ENCODE results near the gene EIF4A3. TPM values are rescaled to one million over a fixed set of nuclear protein-coding genes. Genes with fewer than 3 reads are reported as not detected.

The EIF4A3 gene
- total RNA-seq: 73.5 and 82.5 TPM in 2 replicates

DNA sequence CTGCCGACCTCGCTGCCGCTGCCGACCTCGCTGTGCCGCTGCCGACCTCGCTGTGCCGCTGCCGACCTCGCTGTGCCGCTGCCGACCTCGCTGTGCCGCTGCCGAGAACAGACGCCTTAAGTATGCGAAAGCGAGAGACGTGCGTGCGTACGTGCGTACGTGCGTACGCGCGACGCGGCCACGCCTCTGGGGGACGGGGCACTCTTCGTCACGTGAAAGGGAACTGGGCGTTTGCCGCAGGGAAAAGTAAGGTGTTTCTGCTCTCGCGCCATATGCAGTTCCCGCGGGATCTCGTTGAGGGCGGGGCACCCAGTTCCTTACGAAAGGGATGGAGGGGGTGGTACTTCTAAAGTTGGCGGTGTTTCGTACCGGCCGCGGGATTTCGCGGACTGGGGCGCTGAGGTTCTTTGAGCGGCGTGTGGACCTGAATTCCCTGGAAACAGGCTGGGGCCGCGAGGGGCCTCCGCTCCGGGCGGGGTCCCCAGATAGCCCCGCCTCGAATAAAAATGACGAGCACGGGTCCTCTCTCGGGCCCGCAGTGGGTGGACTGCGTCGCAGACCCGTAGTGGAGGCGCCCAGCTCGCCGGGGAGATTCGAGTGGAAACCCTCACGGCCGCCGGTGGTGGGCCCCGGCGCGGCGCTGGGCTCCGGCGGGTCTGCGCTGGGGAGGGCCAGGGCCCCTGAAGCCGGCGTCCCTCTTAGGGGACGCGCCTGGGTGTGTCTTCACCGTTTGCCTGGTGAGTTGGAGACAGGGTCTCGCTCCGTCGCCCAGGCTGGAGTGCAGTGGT, at the start of gene EIF4A3:
TSS of gene EIF4A3 (minus strand) at position 94 of the 788 bp plus-strand sequence. CDS start 167 bp downstream, outside the sequence.

DNA sequence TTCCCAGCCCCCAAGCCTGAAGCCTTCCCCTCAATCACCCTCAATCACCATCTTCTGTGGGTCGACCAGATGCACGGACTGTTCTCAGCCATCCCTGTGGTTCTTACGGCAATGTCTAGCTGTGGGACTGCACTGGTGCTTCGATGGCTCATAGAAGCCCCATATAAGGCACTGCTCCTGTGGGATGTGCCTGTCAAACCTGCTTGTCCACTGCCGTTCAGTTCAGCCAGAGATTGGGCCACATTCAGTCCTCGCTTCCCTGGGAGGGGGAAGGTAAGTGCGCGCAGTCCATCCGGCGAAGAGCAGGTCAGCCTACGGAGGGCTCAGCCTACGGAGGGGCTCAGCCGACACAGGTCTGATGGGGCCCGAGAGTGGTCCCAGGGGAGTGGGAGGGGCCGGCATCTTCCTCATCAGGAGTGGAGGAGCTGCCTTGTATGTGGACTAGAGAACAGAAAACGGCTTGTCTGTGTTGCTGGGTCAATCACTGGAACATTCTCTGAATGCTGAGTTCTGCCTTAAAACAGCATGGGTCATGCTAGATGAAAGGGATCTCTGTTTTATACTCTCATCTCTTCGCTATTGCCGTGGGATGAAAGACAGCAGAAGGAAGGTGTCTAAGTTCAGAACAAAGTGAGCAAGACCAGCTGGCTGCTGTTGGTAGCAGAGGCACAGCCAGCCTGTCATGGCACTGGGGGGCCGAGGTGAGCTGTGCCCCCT, 23.0 kb upstream of the EIF4A3 start, which contains the start of gene CARD14:
TSS of gene CARD14 (plus strand) at position 247 of the 717 bp plus-strand sequence. CDS start 11,409 bp downstream, outside the sequence.

DNA sequence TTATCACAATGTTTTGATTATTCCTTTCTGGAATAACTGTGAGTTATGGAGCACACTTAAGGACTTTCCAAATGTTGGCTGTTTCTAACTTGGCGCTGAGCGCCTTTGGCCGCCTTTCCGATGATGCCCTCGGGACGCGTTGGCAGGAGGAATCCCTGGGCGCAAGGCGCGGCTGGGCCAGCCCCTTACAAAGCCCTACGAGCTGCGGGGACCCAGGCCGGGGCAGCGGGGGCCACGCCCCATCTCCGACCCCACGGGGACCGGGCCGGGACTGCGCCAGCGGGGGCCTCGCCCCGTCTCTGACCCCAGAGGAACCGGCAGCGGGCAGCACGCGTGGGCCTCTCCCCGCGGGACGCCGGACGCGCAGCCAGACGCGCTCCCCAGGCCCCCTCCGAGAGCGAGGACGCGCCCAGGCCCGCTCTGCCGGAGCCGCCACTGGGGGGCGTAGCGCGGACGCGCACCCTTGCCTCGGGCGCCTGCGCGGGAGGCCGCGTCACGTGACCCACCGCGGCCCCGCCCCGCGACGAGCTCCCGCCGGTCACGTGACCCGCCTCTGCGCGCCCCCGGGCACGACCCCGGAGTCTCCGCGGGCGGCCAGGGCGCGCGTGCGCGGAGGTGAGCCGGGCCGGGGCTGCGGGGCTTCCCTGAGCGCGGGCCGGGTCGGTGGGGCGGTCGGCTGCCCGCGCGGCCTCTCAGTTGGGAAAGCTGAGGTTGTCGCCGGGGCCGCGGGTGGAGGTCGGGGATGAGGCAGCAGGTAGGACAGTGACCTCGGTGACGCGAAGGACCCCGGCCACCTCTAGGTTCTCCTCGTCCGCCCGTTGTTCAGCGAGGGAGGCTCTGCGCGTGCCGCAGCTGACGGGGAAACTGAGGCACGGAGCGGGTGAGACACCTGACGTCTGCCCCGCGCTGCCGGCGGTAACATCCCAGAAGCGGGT, 45.6 kb downstream of the EIF4A3 start, which contains the start of gene GAA:
TSS of gene GAA (plus strand) at position 571 of the 935 bp plus-strand sequence. CDS start 3,006 bp downstream, outside the sequence.

Other genes with a start within 250 kb of the EIF4A3 start
- gene TBC1D16, start 111.3 kb downstream of the EIF4A3 start, total RNA-seq: 20.8 and 21.0 TPM in 2 replicates
- 0.60 and 1.1 TPM in 2 replicates for gene CCDC40, start 110.5 kb downstream of the EIF4A3 start, total RNA-seq
- 52.0 and 53.4 TPM in 2 replicates for gene GAA, start 45.5 kb downstream of the EIF4A3 start, total RNA-seq
- gene CARD14, start 22.9 kb upstream of the EIF4A3 start, total RNA-seq: 0.13 and 0.44 TPM in 2 replicates
- gene SGSH, start 73.2 kb upstream of the EIF4A3 start, total RNA-seq: 29.5 and 45.0 TPM in 2 replicates
- 13.4 and 16.5 TPM in 2 replicates for gene SLC26A11, start 73.3 kb upstream of the EIF4A3 start, total RNA-seq
- 97.9 and 111 TPM in 2 replicates for gene RNF213, start 113.7 kb upstream of the EIF4A3 start, total RNA-seq

Data from mammary microvascular endothelial cell (primary cell).